Measurements from ENCODE around the gene NUDT3. TPM values are rescaled to one million over a fixed set of nuclear protein-coding genes. Genes with fewer than 3 reads are reported as not detected.

NUDT3 gene
- total RNA-seq, 4 donors from 2014 or later: 9.6 to 27.9 (median 16.9) TPM

DNA sequence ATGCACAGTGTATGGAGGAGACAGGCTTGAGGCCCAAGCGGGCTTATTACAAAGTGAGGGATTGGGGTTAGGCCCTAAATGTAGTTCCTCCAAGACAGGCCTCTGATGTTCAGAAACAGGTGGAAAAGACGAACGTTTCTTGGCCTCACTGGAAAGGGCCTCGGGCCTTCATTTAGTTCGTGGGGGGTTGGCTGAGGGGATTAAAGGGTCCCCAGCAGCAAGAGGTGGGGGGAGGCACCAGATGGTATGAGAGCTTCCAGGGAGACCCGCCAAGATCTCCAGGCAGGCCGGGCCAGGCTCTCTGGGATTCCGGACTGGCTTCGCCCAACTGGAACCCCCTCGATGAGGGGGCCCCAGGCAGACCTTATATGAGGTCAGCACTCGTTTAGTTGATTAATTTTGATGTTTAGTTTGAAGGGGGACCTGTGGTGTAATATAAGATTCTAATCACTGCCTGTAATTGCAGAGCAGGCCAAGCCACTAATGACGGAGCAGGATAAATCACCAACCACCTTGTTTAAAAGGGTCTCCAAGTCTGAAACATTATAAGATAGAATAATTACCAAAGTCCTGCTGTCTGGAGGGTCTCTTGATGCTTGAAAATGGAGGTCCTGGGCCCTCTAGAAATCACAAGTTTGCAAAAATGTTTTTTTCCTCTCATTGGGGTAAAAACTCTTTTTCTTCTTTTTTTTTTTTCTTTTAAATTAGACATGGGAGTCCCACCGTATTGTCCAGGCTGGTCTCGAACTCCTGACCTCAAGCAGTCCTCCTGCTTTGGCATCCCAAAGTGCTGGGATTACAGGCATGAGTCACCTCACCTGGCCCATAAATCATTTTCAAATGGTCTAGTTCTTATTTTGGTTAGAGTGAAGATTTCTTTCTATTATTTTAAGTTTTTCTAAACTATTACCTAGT lies 153.6 kb downstream of the NUDT3 start:
- peaks cover 0 to 38% (median 27%) of the 10 kb centered on the region in 4 donors for H3K4me1 ChIP-seq
- intact Hi-C loops (cut with DNase I; ENCODE audit: low total_unique reads) (loop anchor here (2.0 to 5.0 kb wide), 2 partner anchors 44 to 1397 kb away; partner anchors contain the start of gene PSMB8), in situ Hi-C loops (cut with MboI; ENCODE audit: low pct_ligation_motif_present in 1 of 4, low pct_unique_long_range_greater_than_20kb in 1 of 4, low sequenced_read_pairs in 3 of 4) (no loop called here)
- peak overlapping the region in 3 of 4 donors; percentile 65 to 80 (median 69) for H3K4me3 ChIP-seq
- peak overlapping the region in 3 of 4 donors; percentile 86 to 88 (median 88) for H3K27ac ChIP-seq
- WGBS, 2 donors (ENCODE audit: low coverage in 1 of 2): 44 to 55% methylated on average over 3 to 14 of the region's 14 CpGs
- no peak for DNase-seq
- H3K36me3 ChIP-seq: no peaks in the 10 kb centered on the region
- TF ChIP-seq, protein P1, sequence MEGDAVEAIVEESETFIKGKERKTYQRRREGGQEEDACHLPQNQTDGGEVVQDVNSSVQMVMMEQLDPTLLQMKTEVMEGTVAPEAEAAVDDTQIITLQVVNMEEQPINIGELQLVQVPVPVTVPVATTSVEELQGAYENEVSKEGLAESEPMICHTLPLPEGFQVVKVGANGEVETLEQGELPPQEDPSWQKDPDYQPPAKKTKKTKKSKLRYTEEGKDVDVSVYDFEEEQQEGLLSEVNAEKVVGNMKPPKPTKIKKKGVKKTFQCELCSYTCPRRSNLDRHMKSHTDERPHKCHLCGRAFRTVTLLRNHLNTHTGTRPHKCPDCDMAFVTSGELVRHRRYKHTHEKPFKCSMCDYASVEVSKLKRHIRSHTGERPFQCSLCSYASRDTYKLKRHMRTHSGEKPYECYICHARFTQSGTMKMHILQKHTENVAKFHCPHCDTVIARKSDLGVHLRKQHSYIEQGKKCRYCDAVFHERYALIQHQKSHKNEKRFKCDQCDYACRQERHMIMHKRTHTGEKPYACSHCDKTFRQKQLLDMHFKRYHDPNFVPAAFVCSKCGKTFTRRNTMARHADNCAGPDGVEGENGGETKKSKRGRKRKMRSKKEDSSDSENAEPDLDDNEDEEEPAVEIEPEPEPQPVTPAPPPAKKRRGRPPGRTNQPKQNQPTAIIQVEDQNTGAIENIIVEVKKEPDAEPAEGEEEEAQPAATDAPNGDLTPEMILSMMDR (IDR thresholded peaks at IDR 0.05): no peak
- no peak for TF ChIP-seq POLR2AphosphoS5 (IDR thresholded peaks at IDR 0.05)
- TF ChIP-seq EP300 (IDR thresholded peaks at IDR 0.05; ENCODE audit: low read depth): no peak
- TF ChIP-seq POLR2A (IDR thresholded peaks at IDR 0.05): no peak
- H3K27me3 ChIP-seq: no peaks in the 10 kb centered on the region
- no peaks in the 10 kb centered on the region for H3K9me3 ChIP-seq

DNA sequence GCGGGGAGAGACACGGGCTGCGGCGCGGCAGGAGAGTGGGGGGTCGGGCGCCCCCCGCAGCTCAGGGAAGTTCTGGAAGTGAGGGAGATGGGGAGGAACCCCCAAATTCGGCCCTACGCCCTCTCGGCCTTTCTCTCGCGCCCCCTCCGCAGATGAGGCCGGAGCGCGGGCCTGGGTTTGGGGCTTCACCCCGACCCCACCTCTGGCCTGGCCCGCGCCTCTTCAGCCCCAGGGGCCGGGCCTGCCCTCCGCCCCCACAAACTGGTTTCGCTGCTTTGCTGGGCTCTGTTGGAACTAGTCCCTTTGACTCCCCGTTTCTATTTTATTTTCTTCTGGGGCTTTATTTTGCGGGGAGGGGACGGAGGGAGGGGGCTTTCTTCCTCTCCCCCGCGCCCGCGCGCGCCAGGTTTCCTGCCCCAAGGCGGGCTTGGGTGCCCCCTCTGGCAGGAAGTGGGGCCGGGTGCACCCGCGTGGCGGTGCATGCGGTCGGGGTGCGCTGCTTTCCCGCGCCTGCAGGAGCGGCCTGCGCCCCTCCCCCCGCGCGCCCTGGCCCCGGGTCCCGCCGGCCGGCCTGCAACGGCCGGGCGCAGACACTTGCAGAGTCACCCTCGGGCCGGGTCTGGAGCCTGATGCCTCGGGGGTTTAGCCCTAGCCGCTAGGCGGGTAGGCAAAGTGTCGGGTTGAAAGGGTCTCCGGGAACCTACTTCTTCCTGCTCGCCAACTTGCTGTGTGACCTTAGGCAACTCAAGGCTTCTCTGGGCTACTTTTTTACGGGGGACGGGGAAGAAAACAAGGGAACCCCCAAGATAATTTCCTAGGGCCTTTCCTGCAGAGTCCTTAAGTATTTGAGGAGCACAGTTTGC lies 154.5 kb downstream of the NUDT3 start:
- Histone ChIP-seq H3K4me3 (peak overlapping the region; percentile 65 to 80 (median 74)), H3K27ac (peak overlapping the region; percentile 83 to 88 (median 87)), H3K36me3 (no peaks in the 10 kb centered on the region), H3K9me3 (no peaks in the 10 kb centered on the region), H3K27me3 (no peaks in the 10 kb centered on the region), H3K4me1 (peaks cover 0 to 33% (median 26%) of the 10 kb centered on the region in 4 donors)
- TF ChIP-seq, protein P1 (IDR thresholded peaks at IDR 0.05): peak in 4 of 5 experiments; percentile 20 to 43 (median 29)
- TF ChIP-seq EP300 (IDR thresholded peaks at IDR 0.05; ENCODE audit: low read depth) (no peak), POLR2AphosphoS5 (IDR thresholded peaks at IDR 0.05) (peak in 1 of 3 donors; percentile 17)
- WGBS, 2 donors (ENCODE audit: low coverage in 1 of 2): 0 to 2% methylated on average over 8 to 55 of the region's 64 CpGs
- DNase-seq: peak; percentile 68
- in situ Hi-C loops (cut with MboI; ENCODE audit: low pct_ligation_motif_present in 1 of 4, low pct_unique_long_range_greater_than_20kb in 1 of 4, low sequenced_read_pairs in 3 of 4): no loop called here
- intact Hi-C loops (cut with DNase I; ENCODE audit: low total_unique reads): loop anchor here (2.0 to 5.0 kb wide), 2 partner anchors 43 to 1396 kb away; partner anchors contain the start of gene PSMB8

DNA sequence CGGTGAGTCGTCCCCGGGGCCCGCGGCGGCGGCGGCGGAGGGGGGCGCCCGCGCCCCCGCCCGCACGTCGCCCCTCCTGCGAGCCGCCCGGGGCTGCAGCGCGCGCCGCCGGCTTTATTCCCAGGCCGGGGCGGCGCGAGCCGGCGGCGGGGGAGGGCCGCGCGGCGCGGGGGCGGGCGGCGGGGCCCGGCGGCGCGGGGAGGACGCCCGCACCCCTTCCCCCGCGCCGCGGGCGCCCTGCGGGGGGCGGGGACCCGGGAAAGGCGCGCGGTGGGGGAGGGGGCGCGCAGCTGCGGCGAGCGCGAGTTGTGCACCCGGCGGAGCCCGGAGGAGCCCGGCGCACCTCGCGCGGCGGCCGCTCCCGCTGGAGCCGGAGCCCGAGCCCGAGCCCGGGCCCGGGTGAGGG lies 155.2 kb downstream of the NUDT3 start:
- intact Hi-C loops (cut with DNase I; ENCODE audit: low total_unique reads) (loop anchor here (5.0 kb wide), 1 partner anchor 1395 kb away; the partner anchor contains the start of gene PSMB8), in situ Hi-C loops (cut with MboI; ENCODE audit: low pct_ligation_motif_present in 1 of 4, low pct_unique_long_range_greater_than_20kb in 1 of 4, low sequenced_read_pairs in 3 of 4) (no loop called here)
- TF ChIP-seq EP300 (IDR thresholded peaks at IDR 0.05; ENCODE audit: low read depth): no peak
- TF ChIP-seq, protein P1 (IDR thresholded peaks at IDR 0.05): no peak
- TF ChIP-seq POLR2A (IDR thresholded peaks at IDR 0.05): no peak
- no peak for TF ChIP-seq POLR2AphosphoS5 (IDR thresholded peaks at IDR 0.05)
- H3K27me3 ChIP-seq: no peaks in the 10 kb centered on the region
- H3K4me1 ChIP-seq: peaks cover 0 to 33% (median 26%) of the 10 kb centered on the region in 4 donors
- peak overlapping the region; percentile 75 to 92 (median 79) for H3K4me3 ChIP-seq
- peak overlapping the region; percentile 96 to 99 (median 98) for H3K27ac ChIP-seq
- WGBS, 2 donors (ENCODE audit: low coverage in 1 of 2): no CpG with 5 or more reads among the region's 78 CpGs
- H3K36me3 ChIP-seq: no peaks in the 10 kb centered on the region
- H3K9me3 ChIP-seq: no peaks in the 10 kb centered on the region
- no peak for DNase-seq

All from transverse colon (tissue), 4 donors.